ENCODE data around the gene HES7. TPM values are rescaled to one million over a fixed set of nuclear protein-coding genes. Genes with fewer than 3 reads are reported as not detected.

The HES7 gene
- total and polyA plus RNA-seq, 10 donors, result 0.04 to 0.67 (median 0.41) TPM; not detected in 5

DNA sequence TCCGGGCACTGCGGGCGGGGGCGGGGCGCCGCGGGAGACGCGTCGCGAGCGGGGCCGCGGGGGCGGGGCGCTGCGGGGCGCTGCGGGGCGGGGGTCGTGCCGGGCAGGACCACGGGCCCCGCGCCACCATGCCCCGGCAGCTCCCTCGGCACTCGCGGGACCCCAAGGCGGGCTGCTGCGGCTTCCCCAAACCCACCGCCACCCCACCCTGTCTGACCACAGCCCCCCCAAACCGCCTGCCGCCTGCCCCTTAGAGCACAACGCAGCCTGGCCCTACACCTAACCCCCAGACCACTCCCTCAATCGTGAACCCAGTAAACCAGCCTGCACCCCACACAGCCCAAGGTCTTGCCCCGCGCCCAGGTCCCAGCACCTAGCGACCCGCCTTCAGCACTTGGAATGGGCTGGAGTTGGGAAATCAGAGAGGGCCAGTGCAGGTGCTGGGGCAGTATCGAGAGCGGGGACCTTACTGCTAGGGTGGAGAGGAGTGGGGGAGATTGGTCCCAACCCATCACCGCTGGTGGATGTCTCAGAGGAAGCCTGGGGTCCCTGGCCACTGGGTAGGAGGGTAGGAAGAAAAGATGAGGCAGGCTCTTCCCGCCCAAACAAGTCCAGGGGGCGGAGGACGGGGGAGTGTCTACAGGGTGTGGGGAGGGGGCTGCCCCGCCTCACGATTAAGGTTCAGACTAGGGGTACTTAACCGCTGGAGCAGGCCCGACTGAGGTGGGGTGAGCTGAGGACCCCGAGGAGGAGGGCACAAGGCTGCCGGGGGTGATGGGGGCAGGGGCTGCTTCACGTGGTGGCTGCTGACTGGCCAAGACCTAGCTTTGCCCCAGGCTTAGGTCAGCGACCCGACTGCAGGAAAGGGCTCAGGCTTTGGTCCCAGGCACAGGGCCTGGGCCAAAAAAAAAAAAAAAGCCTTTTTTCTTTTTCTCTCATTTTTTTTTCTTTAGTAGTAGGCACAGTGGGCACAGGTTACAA lies 39.4 kb upstream of the HES7 start:
- Histone ChIP-seq H3K4me3 (peak overlapping the region; percentile 7 to 96 (median 76)), H3K9me3 (no peaks in the 10 kb centered on the region), H3K27ac (peak overlapping the region; percentile 98 to 100 (median 100)), H3K27me3 (replicated peaks in 1 of 7) (no peaks in the 10 kb centered on the region), H3K4me1 (peaks cover 36 to 69% (median 60%) of the 10 kb centered on the region in 6 donors), H3K36me3 (peaks cover 0 to 32% (median 23%) of the 10 kb centered on the region in 6 donors)
- TF ChIP-seq POLR2A (IDR thresholded peaks at IDR 0.05), result no peak
- TF ChIP-seq, protein P1, sequence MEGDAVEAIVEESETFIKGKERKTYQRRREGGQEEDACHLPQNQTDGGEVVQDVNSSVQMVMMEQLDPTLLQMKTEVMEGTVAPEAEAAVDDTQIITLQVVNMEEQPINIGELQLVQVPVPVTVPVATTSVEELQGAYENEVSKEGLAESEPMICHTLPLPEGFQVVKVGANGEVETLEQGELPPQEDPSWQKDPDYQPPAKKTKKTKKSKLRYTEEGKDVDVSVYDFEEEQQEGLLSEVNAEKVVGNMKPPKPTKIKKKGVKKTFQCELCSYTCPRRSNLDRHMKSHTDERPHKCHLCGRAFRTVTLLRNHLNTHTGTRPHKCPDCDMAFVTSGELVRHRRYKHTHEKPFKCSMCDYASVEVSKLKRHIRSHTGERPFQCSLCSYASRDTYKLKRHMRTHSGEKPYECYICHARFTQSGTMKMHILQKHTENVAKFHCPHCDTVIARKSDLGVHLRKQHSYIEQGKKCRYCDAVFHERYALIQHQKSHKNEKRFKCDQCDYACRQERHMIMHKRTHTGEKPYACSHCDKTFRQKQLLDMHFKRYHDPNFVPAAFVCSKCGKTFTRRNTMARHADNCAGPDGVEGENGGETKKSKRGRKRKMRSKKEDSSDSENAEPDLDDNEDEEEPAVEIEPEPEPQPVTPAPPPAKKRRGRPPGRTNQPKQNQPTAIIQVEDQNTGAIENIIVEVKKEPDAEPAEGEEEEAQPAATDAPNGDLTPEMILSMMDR (IDR thresholded peaks at IDR 0.05 in 8 of 11, conservative IDR thresholded peaks at IDR 0.05 in 3 of 11), result no peak
- TF ChIP-seq POLR2AphosphoS5 (IDR thresholded peaks at IDR 0.05), result no peak
- intact Hi-C loops (cut with DNase I; ENCODE audit: low total_unique reads), result no loop called here
- peak; percentile 87 for DNase-seq
- WGBS, 5 donors, result 11 to 36% (median 19%) methylated on average over 21 to 55 of the region's 55 CpGs

- Histone ChIP-seq H3K4me1 (peaks cover 36 to 78% (median 69%) of the 10 kb centered on the region in 6 donors), H3K27ac (peak within 1 kb of the TSS; percentile 98 to 100 (median 100)), H3K4me3 (peak within 1 kb of the TSS; percentile 72 to 96 (median 82)), H3K27me3 (replicated peaks in 1 of 7) (no peaks in the 10 kb centered on the region), H3K9me3 (no peaks in the 10 kb centered on the region), H3K36me3 (peaks cover 0 to 38% (median 23%) of the 10 kb centered on the region in 6 donors)
- peak; percentile 96 for DNase-seq
- peak; percentile 93 to 94 (median 93) for TF ChIP-seq POLR2AphosphoS5 (IDR thresholded peaks at IDR 0.05)
- TF ChIP-seq POLR2A (IDR thresholded peaks at IDR 0.05), result peak in 2 of 3 donors; percentile 59 to 70
- TF ChIP-seq, protein P1 (IDR thresholded peaks at IDR 0.05 in 8 of 11, conservative IDR thresholded peaks at IDR 0.05 in 3 of 11), result peak in 6 of 11 experiments; percentile 12 to 38 (median 24)
- intact Hi-C loops (cut with DNase I; ENCODE audit: low total_unique reads), result no loop called here
- WGBS, 5 donors, result 0 to 1% (median 1%) methylated on average over 48 to 75 of the region's 75 CpGs
These were observed 38.5 kb upstream of the HES7 start, which contains the start of gene VAMP2 for GRCh38 chr17:8162233-8162996. VAMP2 (minus strand) TSS chr17:8162948; CDS start chr17:8162879, 69 bp downstream.

DNA sequence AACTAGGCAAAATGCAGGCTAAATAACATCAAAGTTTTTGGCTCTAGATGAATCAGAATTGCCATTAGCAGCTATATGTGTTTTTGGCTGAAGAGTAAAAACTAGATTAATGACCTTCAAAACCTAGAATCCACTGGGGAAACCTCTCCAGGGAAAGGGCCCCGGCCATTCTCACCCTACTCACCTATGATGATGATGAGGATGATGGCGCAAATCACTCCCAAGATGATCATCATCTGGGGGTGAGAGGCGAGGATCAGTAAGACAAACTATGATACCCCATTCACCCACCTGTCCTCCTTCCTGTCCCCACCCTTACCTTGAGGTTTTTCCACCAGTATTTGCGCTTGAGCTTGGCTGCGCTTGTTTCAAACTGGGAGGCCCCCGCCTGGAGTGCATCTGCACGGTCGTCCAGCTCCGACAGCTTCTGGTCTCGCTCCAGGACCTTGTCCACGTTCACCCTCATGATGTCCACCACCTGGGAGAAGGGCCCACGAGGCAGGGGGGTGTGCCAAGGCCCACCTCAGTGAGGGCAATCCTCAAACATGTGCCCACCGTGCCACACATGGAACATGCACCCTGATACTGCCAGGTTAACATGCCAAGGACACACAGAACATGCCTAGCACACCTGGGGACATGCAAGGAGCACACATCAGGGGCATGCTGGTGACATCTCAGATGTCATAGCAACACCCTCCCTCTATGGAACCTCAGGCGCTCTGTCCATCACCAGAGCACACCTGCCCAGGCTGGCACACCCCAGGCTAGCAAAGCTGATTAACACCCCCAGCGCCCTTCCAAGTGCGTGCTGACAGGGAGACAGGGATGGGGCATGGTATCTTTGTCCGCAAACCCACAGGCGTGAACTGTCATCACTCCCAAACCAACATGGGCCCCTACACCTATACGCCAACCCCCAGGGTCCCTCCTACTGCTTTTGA lies 37.7 kb upstream of the HES7 start:
- Histone ChIP-seq H3K27ac (peak overlapping the region; percentile 98 to 100 (median 100)), H3K4me1 (peaks cover 40 to 85% (median 75%) of the 10 kb centered on the region in 6 donors), H3K27me3 (replicated peaks in 1 of 7) (no peaks in the 10 kb centered on the region), H3K36me3 (peaks cover 0 to 38% (median 23%) of the 10 kb centered on the region in 6 donors), H3K4me3 (peak overlapping the region; percentile 72 to 96 (median 82)), H3K9me3 (no peaks in the 10 kb centered on the region)
- intact Hi-C loops (cut with DNase I; ENCODE audit: low total_unique reads), result no loop called here
- TF ChIP-seq, protein P1 (IDR thresholded peaks at IDR 0.05 in 8 of 11, conservative IDR thresholded peaks at IDR 0.05 in 3 of 11), result no peak
- no peak for TF ChIP-seq POLR2A (IDR thresholded peaks at IDR 0.05)
- TF ChIP-seq POLR2AphosphoS5 (IDR thresholded peaks at IDR 0.05), result no peak
- peak; percentile 77 for DNase-seq
- 56 to 72% (median 65%) methylated on average over 18 to 19 of the region's 19 CpGs for WGBS, 5 donors

Data from spleen (tissue), 11 donors.